Liver (tissue), 9 donors: ENCODE measurements around the gene DDIT4. TPM values are rescaled to one million over a fixed set of nuclear protein-coding genes. Genes with fewer than 3 reads are reported as not detected.

Source experiments
- DNase-seq: peaks from one replicate; pipeline ENCODE4 v3.0.0-alpha.2; 2017; ENCODE audit warnings: low spot score
- H3K27ac ChIP-seq, 2 donors: one replicate each; pipeline ENCODE4 v1.7.0; 2013; ENCODE audit warnings: inconsistent platforms in 2 of 2, low read length in 2 of 2, control low read depth in 1 of 2, low read depth in 1 of 2, mild to moderate bottlenecking in 1 of 2
- H3K27me3 ChIP-seq, 4 donors: one replicate each; pipeline versions ENCODE4 v1.6.1 to v1.7.0; 2013; ENCODE audit warnings: low read length in 3 of 4, inconsistent platforms in 1 of 4, mild to moderate bottlenecking in 1 of 4, moderate library complexity in 1 of 4; ENCODE audit not compliant: control insufficient read depth in 4 of 4, insufficient read depth in 4 of 4
- H3K36me3 ChIP-seq, 4 donors: one replicate each; pipeline versions ENCODE4 v1.6.1 to v1.7.0; 2013; ENCODE audit warnings: low read length in 3 of 4, mild to moderate bottlenecking in 3 of 4, low read depth in 1 of 4, moderate library complexity in 1 of 4; ENCODE audit not compliant: control insufficient read depth in 4 of 4, insufficient read depth in 3 of 4
- H3K4me1 ChIP-seq, 4 donors: one replicate each; pipeline versions ENCODE4 v1.6.1 to v1.7.0; 2013; ENCODE audit warnings: low read length in 3 of 4, mild to moderate bottlenecking in 3 of 4, moderate library complexity in 1 of 4; ENCODE audit not compliant: control insufficient read depth in 4 of 4, insufficient read depth in 4 of 4
- H3K4me3 ChIP-seq, 3 donors: one replicate each; pipeline versions ENCODE4 v1.6.1 to v1.7.0; 2013; ENCODE audit warnings: low read length in 3 of 3, control low read depth in 1 of 3, low read depth in 1 of 3, mild to moderate bottlenecking in 1 of 3
- H3K9ac ChIP-seq, 2 donors: one replicate each; pipeline ENCODE4 v1.7.0; 2013; ENCODE audit warnings: low read length in 2 of 2, mild to moderate bottlenecking in 2 of 2, moderate library complexity in 2 of 2, control low read depth in 1 of 2, low read depth in 1 of 2
- H3K9me3 ChIP-seq, 4 donors: one replicate each; pipeline versions ENCODE4 v1.6.1 to v1.7.0; 2013; ENCODE audit warnings: low read length in 3 of 4; ENCODE audit not compliant: control insufficient read depth in 4 of 4
- ATF3 ChIP-seq: IDR thresholded peaks from 2 replicates; pipeline ENCODE4 v1.6.1; 2016; ENCODE audit warnings: antibody characterized with exemption
- CTCF ChIP-seq: fragments of 150-350 bp; IDR thresholded peaks from 2 replicates; pipeline ENCODE4 v1.5.1; 2017; ENCODE audit warnings: improper control_type of control experiment, low read depth, low read length; ENCODE audit not compliant: missing input control
- EGR1 ChIP-seq, 2 donors: IDR thresholded peaks; 2 replicates each; pipeline ENCODE4 v1.6.1; 2016 to 2018; ENCODE audit warnings: antibody characterized with exemption in 2 of 2, low read depth in 2 of 2
- FOXA1 ChIP-seq: IDR thresholded peaks from 2 replicates; pipeline ENCODE4 v1.6.1; 2016; ENCODE audit warnings: antibody characterized with exemption
- FOXA2 ChIP-seq: IDR thresholded peaks from 2 replicates; pipeline ENCODE4 v1.6.1; 2016; ENCODE audit warnings: antibody characterized with exemption
- GABPA ChIP-seq, 2 donors: IDR thresholded peaks in 1 of 2; conservative IDR thresholded peaks in 1 of 2; 2 replicates each; pipeline ENCODE4 v1.6.1; 2016; ENCODE audit warnings: antibody characterized with exemption in 2 of 2, mild to moderate bottlenecking in 1 of 2, moderate library complexity in 1 of 2
- HNF4A ChIP-seq, 2 donors: conservative IDR thresholded peaks; 2 replicates each; pipeline ENCODE4 v1.6.1; 2016; ENCODE audit warnings: antibody characterized with exemption in 2 of 2, mild to moderate bottlenecking in 2 of 2
- HNF4G ChIP-seq: IDR thresholded peaks from 2 replicates; pipeline ENCODE4 v1.6.1; 2016; ENCODE audit warnings: antibody characterized with exemption
- JUND ChIP-seq, 2 donors: IDR thresholded peaks; 2 replicates each; pipeline ENCODE4 v1.6.1; 2016; ENCODE audit warnings: antibody characterized with exemption in 2 of 2
- MAX ChIP-seq: IDR thresholded peaks from 2 replicates; pipeline ENCODE4 v1.6.1; 2016; ENCODE audit warnings: antibody characterized with exemption
- NR2F2 ChIP-seq: IDR thresholded peaks from 2 replicates; pipeline ENCODE4 v1.6.1; 2016; ENCODE audit warnings: antibody characterized with exemption
- RAD21 ChIP-seq, 2 donors: IDR thresholded peaks; 2 replicates each; pipeline ENCODE4 v1.6.1; 2016; ENCODE audit warnings: antibody characterized with exemption in 2 of 2, mild to moderate bottlenecking in 2 of 2
- REST ChIP-seq: IDR thresholded peaks from 2 replicates; pipeline ENCODE4 v1.6.1; 2016; ENCODE audit warnings: antibody characterized with exemption, mild to moderate bottlenecking
- RXRA ChIP-seq, 2 donors: IDR thresholded peaks; 2 replicates each; pipeline ENCODE4 v1.6.1; 2017 to 2018; ENCODE audit warnings: antibody characterized with exemption in 2 of 2, mild to moderate bottlenecking in 1 of 2
- SP1 ChIP-seq: IDR thresholded peaks from 2 replicates; pipeline ENCODE4 v1.6.1; 2018; ENCODE audit warnings: antibody characterized with exemption, mild to moderate bottlenecking
- TAF1 ChIP-seq: conservative IDR thresholded peaks from 2 replicates; pipeline ENCODE4 v1.6.1; 2016; ENCODE audit warnings: antibody characterized with exemption, mild to moderate bottlenecking
- YY1 ChIP-seq: IDR thresholded peaks from 2 replicates; pipeline ENCODE4 v1.6.1; 2016; ENCODE audit warnings: antibody characterized with exemption, mild to moderate bottlenecking
- ZBTB33 ChIP-seq: IDR thresholded peaks from 2 replicates; pipeline ENCODE4 v1.6.1; 2016; ENCODE audit warnings: antibody characterized with exemption
- WGBS: extraction: QIAGEN DNeasy Blood & Tissue Kit; methylation state at CpG from one replicate; pipeline ENCODE4 v1.1.7; 2013; 5-methylcytosine and 5-hydroxymethylcytosine counted together
- polyA plus RNA-seq, 2 donors: library from polyadenylated mRNA; stranded (reverse) in 1 of 2; unstranded in 1 of 2; fragments of 200-250 nt in 1 of 2; fragments of >200 nt in 1 of 2; fragmentation: Nextera tagmentation in 1 of 2; extraction: Ambion mirVana in 1 of 2; gene quantifications; one replicate each; pipeline versions ENCODE4 v1.2.1 to v1.2.3, GENCODE V29; 2013 to 2015
- total RNA-seq, 2 donors: library from RNA; depleted of rRNA; stranded (reverse); fragments of >200 nt; gene quantifications; one replicate each; pipeline ENCODE4 v1.2.3, GENCODE V29; 2014
- donor health status: healthy.
- donor health status: healthy.
- donor health status: healthy.
- donor health status: healthy.
- donor health status: healthy.

The DDIT4 gene
- total and polyA plus RNA-seq, 4 donors = 18.4 to 69.0 (median 43.7) TPM

GRCh38 chr10:72265508-72265907, 8.2 kb upstream of the DDIT4 start (continued):
- TF ChIP-seq NR2F2 = no peak

GRCh38 chr10:72265990-72266865, 7.5 kb upstream of the DDIT4 start:
- DNase-seq = no peak
- peaks cover 2 to 17% (median 7%) of the 10 kb centered on the region in 4 donors for H3K4me1 ChIP-seq
- no peak overlapping the region for H3K9ac ChIP-seq
- TF ChIP-seq EGR1 (IDR thresholded peaks at IDR 0.05; ENCODE audit: low read depth in 2 of 2) (no peak), HNF4G (no peak), TAF1 (no peak), MAX (no peak), RAD21 (IDR thresholded peaks at IDR 0.05) (no peak), ATF3 (no peak), HNF4A (conservative IDR thresholded peaks at IDR 0.05) (no peak), GABPA (IDR thresholded peaks at IDR 0.05 in 1 of 2, conservative IDR thresholded peaks at IDR 0.05 in 1 of 2) (no peak), SP1 (no peak), JUND (IDR thresholded peaks at IDR 0.05) (no peak), NR2F2 (no peak), CTCF (no peak), RXRA (IDR thresholded peaks at IDR 0.05) (no peak), YY1 (no peak), ZBTB33 (no peak), FOXA2 (no peak)
- 93% methylated on average over 11 of the region's 11 CpGs for WGBS
- H3K36me3 ChIP-seq = no peaks in the 10 kb centered on the region
- H3K4me3 ChIP-seq = no peak overlapping the region
- no peak overlapping the region for H3K27ac ChIP-seq
- H3K9me3 ChIP-seq = no peaks in the 10 kb centered on the region
- no peaks in the 10 kb centered on the region for H3K27me3 ChIP-seq

GRCh38 chr10:72267381-72267780, 6.3 kb upstream of the DDIT4 start:
- no peak for DNase-seq
- H3K27me3 ChIP-seq = no peaks in the 10 kb centered on the region
- H3K27ac ChIP-seq = no peak overlapping the region
- WGBS = 94% methylated on average over 6 of the region's 6 CpGs
- no peaks in the 10 kb centered on the region for H3K36me3 ChIP-seq
- H3K4me1 ChIP-seq = peaks cover 2 to 10% (median 6%) of the 10 kb centered on the region in 4 donors
- no peak for TF ChIP-seq SP1
- no peak for TF ChIP-seq MAX
- no peak for TF ChIP-seq GABPA (IDR thresholded peaks at IDR 0.05 in 1 of 2, conservative IDR thresholded peaks at IDR 0.05 in 1 of 2)
- TF ChIP-seq TAF1 = no peak
- no peak for TF ChIP-seq REST
- no peak for TF ChIP-seq JUND (IDR thresholded peaks at IDR 0.05)
- no peak for TF ChIP-seq ZBTB33
- TF ChIP-seq FOXA1 = no peak
- no peak for TF ChIP-seq HNF4G
- no peak for TF ChIP-seq EGR1 (IDR thresholded peaks at IDR 0.05; ENCODE audit: low read depth in 2 of 2)
- no peak for TF ChIP-seq FOXA2
- no peak overlapping the region for H3K9ac ChIP-seq
- no peak overlapping the region for H3K4me3 ChIP-seq
- H3K9me3 ChIP-seq = no peaks in the 10 kb centered on the region
